ENCODE results near the gene SLC9A1. TPM values are rescaled to one million over a fixed set of nuclear protein-coding genes. Genes with fewer than 3 reads are reported as not detected.

The SLC9A1 gene
- total and polyA plus RNA-seq, 2 of the 8 experiments (the other 6 are each of a cell fraction or from before 2014, with no cell fraction given): 11.3 to 25.1 TPM

- TF ChIP-seq CHD7 (IDR thresholded peaks at IDR 0.05; ENCODE audit: insufficient replicate concordance, low read length) (no peak), EZH2 (IDR thresholded peaks at IDR 0.05; ENCODE audit: low read depth, low read length, severe bottlenecking) (no peak), E2F6 (IDR thresholded peaks at IDR 0.05) (no peak), MAX (IDR thresholded peaks at IDR 0.05) (no peak), EGR1 (IDR thresholded peaks at IDR 0.05; ENCODE audit: borderline replicate concordance, low read depth, low read length) (no peak), RXRA (IDR thresholded peaks at IDR 0.05; ENCODE audit: insufficient read depth, low read depth, low read length) (no peak)
These were observed 70.8 kb downstream of the SLC9A1 start (continued) for GRCh38 chr1:27084107-27084506.

All from H1 (cell line).